HepG2 (cell line): ENCODE results near the gene NRSN2. TPM values are rescaled to one million over a fixed set of nuclear protein-coding genes. Genes with fewer than 3 reads are reported as not detected.

ENCODE experiments used
- ASH2L ChIP-seq: fragments of 300-600, 200-600 bp; sonication (generic); IDR thresholded peaks from 2 replicates; pipeline ENCODE4 v1.7.0; 2017; ENCODE audit warnings: low read depth, mild to moderate bottlenecking, moderate library complexity, mixed read lengths, low read length; ENCODE audit not compliant: insufficient read length
- BORCS8-MEF2B ChIP-seq: sonication (generic); formaldehyde crosslinking; IDR thresholded peaks from 2 replicates; pipeline ENCODE4 v1.8.0; 2022; ENCODE audit warnings: mild to moderate bottlenecking, missing genetic modification reagents
- NFIB ChIP-seq: sonication (generic); formaldehyde crosslinking; IDR thresholded peaks from 2 replicates; pipeline ENCODE4 v1.9.0; 2021; ENCODE audit warnings: missing genetic modification reagents, mild to moderate bottlenecking, borderline replicate concordance
- NRL ChIP-seq: sonication (generic); formaldehyde crosslinking; IDR thresholded peaks from 2 replicates; pipeline ENCODE4 v1.5.0; 2020; ENCODE audit warnings: missing genetic modification reagents, mild to moderate bottlenecking, moderate library complexity, borderline replicate concordance
- PCBP1 ChIP-seq: fragments of 200-400 bp; formaldehyde crosslinking; IDR thresholded peaks from 2 replicates; pipeline ENCODE4 v1.6.1; 2017; ENCODE audit warnings: mild to moderate bottlenecking, low read depth, low read length, borderline replicate concordance
- REPIN1 ChIP-seq: sonication (generic); formaldehyde crosslinking; IDR thresholded peaks from 2 replicates; pipeline ENCODE4 v1.8.0; 2022; ENCODE audit warnings: missing genetic modification reagents, low read depth, mild to moderate bottlenecking, borderline replicate concordance
- SETDB1 ChIP-seq: sonication (generic); formaldehyde crosslinking; IDR thresholded peaks from 2 replicates; pipeline ENCODE4 v1.5.1; 2020; ENCODE audit warnings: missing genetic modification reagents, mild to moderate bottlenecking, borderline replicate concordance
- SKI ChIP-seq: fragments of 450-650 bp; IDR thresholded peaks from one replicate; pipeline ENCODE4 v1.6.1; 2018; ENCODE audit warnings: mild to moderate bottlenecking; ENCODE audit not compliant: partially characterized antibody
- SMAD9 ChIP-seq: sonication (generic); formaldehyde crosslinking; IDR thresholded peaks from 2 replicates; pipeline ENCODE4 v1.5.1; 2020; ENCODE audit warnings: mild to moderate bottlenecking, missing genetic modification reagents
- SNAI1 ChIP-seq: sonication (generic); formaldehyde crosslinking; IDR thresholded peaks from 2 replicates; pipeline ENCODE4 v1.5.0; 2020; ENCODE audit warnings: mild to moderate bottlenecking, missing genetic modification reagents, borderline replicate concordance
- SRF ChIP-seq: IDR thresholded peaks from 2 replicates; pipeline ENCODE4 v1.6.1; 2011; ENCODE audit warnings: mild to moderate bottlenecking, low read depth, low read length, moderate library complexity
- TBX3 ChIP-seq: fragments of 450-650 bp; IDR thresholded peaks from 2 replicates; pipeline ENCODE4 v1.6.1; 2017; ENCODE audit warnings: antibody characterized with exemption, mild to moderate bottlenecking, inconsistent platforms, borderline replicate concordance
- YY1 ChIP-seq: IDR thresholded peaks from 2 replicates; pipeline ENCODE4 v1.6.1; 2011; ENCODE audit warnings: low read length, low read depth, moderate library complexity, mild to moderate bottlenecking; ENCODE audit not compliant: insufficient read depth, insufficient replicate concordance
- ZNF337 ChIP-seq: sonication (generic); formaldehyde crosslinking; IDR thresholded peaks from 2 replicates; pipeline ENCODE4 v1.5.1; 2020; ENCODE audit warnings: missing genetic modification reagents, low read depth, mild to moderate bottlenecking, borderline replicate concordance
- ZNF414 ChIP-seq: sonication (generic); formaldehyde crosslinking; IDR thresholded peaks from 2 replicates; pipeline ENCODE4 v1.5.0; 2020; ENCODE audit warnings: missing genetic modification reagents
- ZNF768 ChIP-seq: sonication (generic); formaldehyde crosslinking; IDR thresholded peaks from 2 replicates; pipeline ENCODE4 v1.4.0; 2020; ENCODE audit warnings: missing genetic modification reagents
- ZSCAN25 ChIP-seq: sonication (generic); formaldehyde crosslinking; IDR thresholded peaks from 2 replicates; pipeline ENCODE4 v1.8.0; 2022; ENCODE audit warnings: mild to moderate bottlenecking, missing genetic modification reagents
- polyA plus RNA-seq, 8 experiments: library from polyadenylated mRNA; depleted of rRNA in 3 of 8; stranded (reverse) in 7 of 8; unstranded in 1 of 8; fragments of >200 nt; fragmentation: Illumina TruSeq in 4 of 8; extraction: Trizol in 4 of 8; gene quantifications; 2 replicates each; pipeline versions ENCODE4 v1.2.1 to v1.2.3, GENCODE V29; 2011 to 2016; ENCODE audit warnings: low read depth in 4 of 8, missing spikeins in 1 of 8, mixed read lengths in 1 of 8; ENCODE audit not compliant: insufficient read depth in 1 of 8
- total RNA-seq, 5 experiments: library from RNA; depleted of rRNA; stranded (reverse); fragments of >200 nt; fragmentation: Illumina TruSeq; extraction: Trizol; gene quantifications; 2 replicates each; pipeline ENCODE4 v1.2.3, GENCODE V29; 2016; ENCODE audit warnings: low read depth in 1 of 5
- TF ChIP-seq, protein P1 (sequence below): sonication (generic); formaldehyde crosslinking; IDR thresholded peaks from 2 replicates; pipeline ENCODE4 v1.5.0; 2020; ENCODE audit warnings: missing genetic modification reagents
- TF ChIP-seq, protein P2 (sequence below): sonication (generic); formaldehyde crosslinking; IDR thresholded peaks from 2 replicates; pipeline ENCODE4 v1.4.0; 2020; ENCODE audit warnings: mild to moderate bottlenecking, missing genetic modification reagents, borderline replicate concordance
- TF ChIP-seq, protein P3 (sequence below): sonication (generic); formaldehyde crosslinking; conservative IDR thresholded peaks from 2 replicates; pipeline ENCODE4 v1.8.1; 2023; ENCODE audit warnings: missing genetic modification reagents

NRSN2 gene
- total and polyA plus RNA-seq, 2 of the 13 experiments (the other 11 are each of a cell fraction or from before 2014, with no cell fraction given) = 32.3 to 49.4 TPM

DNA sequence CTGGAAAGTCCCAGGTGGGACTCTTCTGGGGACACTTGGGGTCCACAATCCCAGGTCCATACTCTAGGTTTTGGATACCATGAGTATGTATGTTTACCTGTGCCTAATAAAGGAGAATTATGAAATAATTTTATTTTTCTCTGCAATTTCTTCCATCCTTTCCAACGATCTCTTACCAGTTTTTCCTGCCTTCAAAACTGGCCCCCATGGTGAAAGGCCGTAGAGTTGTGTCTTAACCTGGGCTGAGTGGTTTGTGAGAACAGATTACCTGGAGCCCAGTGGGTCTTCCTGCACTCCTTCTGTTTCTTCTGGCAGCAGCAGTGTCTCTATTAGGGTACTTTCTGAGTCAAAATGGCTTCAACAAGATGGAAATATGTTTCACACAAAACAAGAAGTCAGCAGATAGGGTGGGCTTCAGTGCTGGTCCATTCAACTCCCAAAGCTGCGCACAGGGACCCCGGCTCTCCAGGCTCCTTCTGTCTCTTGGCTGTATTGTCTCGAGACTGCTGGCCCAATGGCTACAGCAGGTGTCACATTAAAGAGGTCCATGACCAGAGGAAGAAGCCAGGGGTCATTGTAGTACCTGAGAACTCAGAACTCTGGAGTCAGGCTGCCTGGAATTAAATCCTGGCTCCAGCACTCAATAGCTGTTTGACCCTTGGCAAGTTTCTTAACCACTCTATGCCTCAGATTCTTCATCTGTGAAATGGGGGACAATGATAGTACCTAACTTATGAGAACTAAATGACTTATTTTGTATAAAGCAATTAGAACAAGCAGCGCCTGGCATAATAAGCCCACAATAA lies 50.7 kb downstream of the NRSN2 start (continued):
- TF ChIP-seq, protein P1, sequence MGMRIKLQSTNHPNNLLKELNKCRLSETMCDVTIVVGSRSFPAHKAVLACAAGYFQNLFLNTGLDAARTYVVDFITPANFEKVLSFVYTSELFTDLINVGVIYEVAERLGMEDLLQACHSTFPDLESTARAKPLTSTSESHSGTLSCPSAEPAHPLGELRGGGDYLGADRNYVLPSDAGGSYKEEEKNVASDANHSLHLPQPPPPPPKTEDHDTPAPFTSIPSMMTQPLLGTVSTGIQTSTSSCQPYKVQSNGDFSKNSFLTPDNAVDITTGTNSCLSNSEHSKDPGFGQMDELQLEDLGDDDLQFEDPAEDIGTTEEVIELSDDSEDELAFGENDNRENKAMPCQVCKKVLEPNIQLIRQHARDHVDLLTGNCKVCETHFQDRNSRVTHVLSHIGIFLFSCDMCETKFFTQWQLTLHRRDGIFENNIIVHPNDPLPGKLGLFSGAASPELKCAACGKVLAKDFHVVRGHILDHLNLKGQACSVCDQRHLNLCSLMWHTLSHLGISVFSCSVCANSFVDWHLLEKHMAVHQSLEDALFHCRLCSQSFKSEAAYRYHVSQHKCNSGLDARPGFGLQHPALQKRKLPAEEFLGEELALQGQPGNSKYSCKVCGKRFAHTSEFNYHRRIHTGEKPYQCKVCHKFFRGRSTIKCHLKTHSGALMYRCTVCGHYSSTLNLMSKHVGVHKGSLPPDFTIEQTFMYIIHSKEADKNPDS = no peak
- TF ChIP-seq SKI = no peak
- TF ChIP-seq REPIN1 (CRISPR knock-in tag) = no peak
- TF ChIP-seq ZNF337 (CRISPR knock-in tag) = no peak
- no peak for TF ChIP-seq SETDB1
- no peak for TF ChIP-seq NRL (CRISPR knock-in tag)
- no peak for TF ChIP-seq SMAD9 (CRISPR knock-in tag)
- TF ChIP-seq SRF = no peak
- no peak for TF ChIP-seq SNAI1 (CRISPR knock-in tag)
- TF ChIP-seq TBX3 = no peak
- no peak for TF ChIP-seq ASH2L
- TF ChIP-seq PCBP1 = no peak
- TF ChIP-seq ZNF414 (CRISPR knock-in tag) = 0 out of 2 replicates have a peak, but pooled peaks have one; percentile 18
- no peak for TF ChIP-seq ZSCAN25 (CRISPR knock-in tag)
- TF ChIP-seq YY1 = peak; percentile 11
- TF ChIP-seq NFIB (CRISPR knock-in tag) = no peak
- no peak for TF ChIP-seq BORCS8-MEF2B (CRISPR knock-in tag)
- TF ChIP-seq, protein P2, sequence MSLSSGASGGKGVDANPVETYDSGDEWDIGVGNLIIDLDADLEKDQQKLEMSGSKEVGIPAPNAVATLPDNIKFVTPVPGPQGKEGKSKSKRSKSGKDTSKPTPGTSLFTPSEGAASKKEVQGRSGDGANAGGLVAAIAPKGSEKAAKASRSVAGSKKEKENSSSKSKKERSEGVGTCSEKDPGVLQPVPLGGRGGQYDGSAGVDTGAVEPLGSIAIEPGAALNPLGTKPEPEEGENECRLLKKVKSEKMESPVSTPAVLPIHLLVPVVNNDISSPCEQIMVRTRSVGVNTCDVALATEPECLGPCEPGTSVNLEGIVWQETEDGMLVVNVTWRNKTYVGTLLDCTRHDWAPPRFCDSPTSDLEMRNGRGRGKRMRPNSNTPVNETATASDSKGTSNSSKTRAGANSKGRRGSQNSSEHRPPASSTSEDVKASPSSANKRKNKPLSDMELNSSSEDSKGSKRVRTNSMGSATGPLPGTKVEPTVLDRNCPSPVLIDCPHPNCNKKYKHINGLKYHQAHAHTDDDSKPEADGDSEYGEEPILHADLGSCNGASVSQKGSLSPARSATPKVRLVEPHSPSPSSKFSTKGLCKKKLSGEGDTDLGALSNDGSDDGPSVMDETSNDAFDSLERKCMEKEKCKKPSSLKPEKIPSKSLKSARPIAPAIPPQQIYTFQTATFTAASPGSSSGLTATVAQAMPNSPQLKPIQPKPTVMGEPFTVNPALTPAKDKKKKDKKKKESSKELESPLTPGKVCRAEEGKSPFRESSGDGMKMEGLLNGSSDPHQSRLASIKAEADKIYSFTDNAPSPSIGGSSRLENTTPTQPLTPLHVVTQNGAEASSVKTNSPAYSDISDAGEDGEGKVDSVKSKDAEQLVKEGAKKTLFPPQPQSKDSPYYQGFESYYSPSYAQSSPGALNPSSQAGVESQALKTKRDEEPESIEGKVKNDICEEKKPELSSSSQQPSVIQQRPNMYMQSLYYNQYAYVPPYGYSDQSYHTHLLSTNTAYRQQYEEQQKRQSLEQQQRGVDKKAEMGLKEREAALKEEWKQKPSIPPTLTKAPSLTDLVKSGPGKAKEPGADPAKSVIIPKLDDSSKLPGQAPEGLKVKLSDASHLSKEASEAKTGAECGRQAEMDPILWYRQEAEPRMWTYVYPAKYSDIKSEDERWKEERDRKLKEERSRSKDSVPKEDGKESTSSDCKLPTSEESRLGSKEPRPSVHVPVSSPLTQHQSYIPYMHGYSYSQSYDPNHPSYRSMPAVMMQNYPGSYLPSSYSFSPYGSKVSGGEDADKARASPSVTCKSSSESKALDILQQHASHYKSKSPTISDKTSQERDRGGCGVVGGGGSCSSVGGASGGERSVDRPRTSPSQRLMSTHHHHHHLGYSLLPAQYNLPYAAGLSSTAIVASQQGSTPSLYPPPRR = no peak
- TF ChIP-seq, protein P3, sequence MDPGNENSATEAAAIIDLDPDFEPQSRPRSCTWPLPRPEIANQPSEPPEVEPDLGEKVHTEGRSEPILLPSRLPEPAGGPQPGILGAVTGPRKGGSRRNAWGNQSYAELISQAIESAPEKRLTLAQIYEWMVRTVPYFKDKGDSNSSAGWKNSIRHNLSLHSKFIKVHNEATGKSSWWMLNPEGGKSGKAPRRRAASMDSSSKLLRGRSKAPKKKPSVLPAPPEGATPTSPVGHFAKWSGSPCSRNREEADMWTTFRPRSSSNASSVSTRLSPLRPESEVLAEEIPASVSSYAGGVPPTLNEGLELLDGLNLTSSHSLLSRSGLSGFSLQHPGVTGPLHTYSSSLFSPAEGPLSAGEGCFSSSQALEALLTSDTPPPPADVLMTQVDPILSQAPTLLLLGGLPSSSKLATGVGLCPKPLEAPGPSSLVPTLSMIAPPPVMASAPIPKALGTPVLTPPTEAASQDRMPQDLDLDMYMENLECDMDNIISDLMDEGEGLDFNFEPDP = no peak
- no peak for TF ChIP-seq ZNF768 (CRISPR knock-in tag)
